Ovary (tissue), 9 donors: Measurements from ENCODE around the gene SPATA12. TPM values are rescaled to one million over a fixed set of nuclear protein-coding genes. Genes with fewer than 3 reads are reported as not detected.

Source experiments
- DNase-seq, 5 donors: peaks; one replicate each; pipeline ENCODE4 v3.0.0-alpha.2; 2019 to 2020
- H3K27ac ChIP-seq, 2 donors: fragments of 200-600 bp; one replicate each; pipeline versions ENCODE4 v1.5.1 to v1.8.0; 2019 to 2022
- H3K27me3 ChIP-seq: fragments of 200-600 bp; one replicate; pipeline ENCODE4 v1.8.0; 2022
- H3K36me3 ChIP-seq: fragments of 200-600 bp; sonication (generic); one replicate; pipeline ENCODE4 v1.5.1; 2019
- H3K4me1 ChIP-seq: one replicate; pipeline ENCODE4 v1.8.1; 2013; ENCODE audit warnings: mild to moderate bottlenecking, moderate library complexity; ENCODE audit not compliant: insufficient read depth
- H3K4me3 ChIP-seq: fragments of 200-600 bp; sonication (generic); one replicate; pipeline ENCODE4 v1.5.1; 2017
- H3K9me3 ChIP-seq, 2 donors: fragments of 200-600 bp in 1 of 2; sonication (generic) in 1 of 2; one replicate each; pipeline versions ENCODE4 v1.5.1 to v1.8.1; 2013 to 2019; ENCODE audit warnings: mild to moderate bottlenecking in 1 of 2, moderate library complexity in 1 of 2
- EP300 ChIP-seq: sonication (generic); formaldehyde crosslinking; IDR thresholded peaks from one replicate; pipeline ENCODE4 v1.6.1; 2017; ENCODE audit warnings: antibody characterized with exemption
- POLR2A ChIP-seq: fragments of 450-650 bp; IDR thresholded peaks from one replicate; pipeline ENCODE4 v1.6.1; 2017; ENCODE audit warnings: antibody characterized with exemption, mild to moderate bottlenecking, moderate library complexity
- WGBS, 3 donors: extraction: QIAGEN DNeasy Blood & Tissue Kit in 1 of 3; methylation state at CpG; one replicate each; pipeline versions ENCODE4 v1.1.5 to v1.1.7; 2013 to 2017; 5-methylcytosine and 5-hydroxymethylcytosine counted together
- intact Hi-C, 4 donors: fragments of 100-400 bp; cut with DNase I; formaldehyde crosslinking; loops; one replicate each; pipeline versions ENCODE4 v1.11.0 to v1.15.1; 2022 to 2023
- polyA plus RNA-seq, 2 donors: library from polyadenylated mRNA; stranded (reverse); fragments of 200-250 nt in 1 of 2; fragments of 350-450 nt in 1 of 2; fragmentation: Illumina TruSeq in 1 of 2; extraction: RNeasy Lipid Tissue Mini Kit (QIAGEN cat#74804) in 1 of 2; gene quantifications; one replicate each; pipeline ENCODE4 v1.2.3, GENCODE V29; 2013 to 2014
- total RNA-seq, 7 donors: library from RNA; depleted of rRNA in 2 of 7; stranded (reverse); fragments of >200 nt in 2 of 7; fragmentation: NEBNext Ultra II Directional in 3 of 7; extraction: Animal tissue kit (Norgen Biotek cat#: 25700) in 3 of 7; gene quantifications; one replicate each; pipeline versions ENCODE4 v1.1.0 to v1.2.4, GENCODE V29; 2016 to 2023
- TF ChIP-seq, protein P1 (sequence below), 3 donors: fragments of 450-650 bp in 2 of 3; fragments of 200-600 bp in 1 of 3; IDR thresholded peaks; one replicate each; pipeline versions ENCODE4 v1.5.1 to v1.8.0; 2016 to 2022; ENCODE audit warnings: antibody characterized with exemption in 3 of 3, mild to moderate bottlenecking in 1 of 3
- donor health status: DM: no; HTN: no; CAD: no; lungs with moderate emphysema.
- donor health status: DM: no; HTN: no; CAD: no.
- donor health status: Bipolar disorder and iron deficiency.
- donor health status: DM: yes; HTN: yes; CAD: no.
- donor health status: DM: no; HTN: no; CAD: no.
- donor health status: DM: yes; HTN: yes; CAD: no.

Gene SPATA12
- total and polyA plus RNA-seq, 9 donors, result 0.02 to 0.12 (median 0.10) TPM; not detected in 5

DNA sequence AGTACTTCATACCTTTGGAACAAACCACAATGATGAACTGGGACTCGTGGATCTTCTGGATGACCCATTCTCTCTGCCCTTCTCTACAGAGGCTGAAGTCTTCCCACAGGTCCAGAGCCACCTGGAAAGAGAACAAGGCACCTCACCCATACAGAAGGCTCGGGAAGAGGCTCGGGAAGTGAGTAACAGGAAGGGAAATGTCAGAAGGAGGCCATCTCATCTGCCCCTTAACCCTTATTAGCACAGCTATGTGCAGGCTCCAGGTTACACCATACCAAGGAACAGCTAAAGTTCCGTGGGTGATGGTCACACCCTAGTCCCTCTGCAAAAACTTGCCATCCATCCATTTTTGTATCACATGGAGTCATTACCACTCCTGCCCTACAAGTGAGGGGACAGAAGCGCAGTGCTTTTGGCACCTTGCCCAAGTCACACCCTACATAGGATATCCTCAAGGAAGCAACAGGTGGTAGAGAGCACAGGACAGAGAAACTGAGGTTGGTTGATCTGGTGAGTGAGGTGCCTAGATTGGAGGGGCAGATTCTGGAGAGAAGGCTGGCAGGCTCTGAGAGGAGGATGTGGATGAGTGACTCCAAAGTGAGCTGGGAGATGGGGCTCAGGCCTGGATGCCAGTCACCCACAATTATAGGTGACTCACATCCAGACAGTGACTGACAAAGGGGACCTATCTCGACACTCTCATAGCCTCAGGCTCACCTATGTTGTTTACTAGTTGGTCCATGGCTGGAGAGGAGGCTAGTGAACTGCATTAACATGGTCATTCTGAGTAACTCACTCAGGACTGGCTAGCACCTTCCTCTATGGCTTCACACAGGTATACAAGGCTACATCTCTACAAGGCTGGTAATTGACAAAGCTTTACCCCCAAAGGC is 38.2 kb downstream of the SPATA12 start:
- Histone ChIP-seq H3K36me3 (no peaks in the 10 kb centered on the region), H3K9me3 (no peaks in the 10 kb centered on the region), H3K4me3 (no peak overlapping the region), H3K27me3 (no peaks in the 10 kb centered on the region), H3K4me1 (peaks cover 3% of the 10 kb centered on the region), H3K27ac (no peak overlapping the region)
- TF ChIP-seq POLR2A, result no peak
- TF ChIP-seq, protein P1, sequence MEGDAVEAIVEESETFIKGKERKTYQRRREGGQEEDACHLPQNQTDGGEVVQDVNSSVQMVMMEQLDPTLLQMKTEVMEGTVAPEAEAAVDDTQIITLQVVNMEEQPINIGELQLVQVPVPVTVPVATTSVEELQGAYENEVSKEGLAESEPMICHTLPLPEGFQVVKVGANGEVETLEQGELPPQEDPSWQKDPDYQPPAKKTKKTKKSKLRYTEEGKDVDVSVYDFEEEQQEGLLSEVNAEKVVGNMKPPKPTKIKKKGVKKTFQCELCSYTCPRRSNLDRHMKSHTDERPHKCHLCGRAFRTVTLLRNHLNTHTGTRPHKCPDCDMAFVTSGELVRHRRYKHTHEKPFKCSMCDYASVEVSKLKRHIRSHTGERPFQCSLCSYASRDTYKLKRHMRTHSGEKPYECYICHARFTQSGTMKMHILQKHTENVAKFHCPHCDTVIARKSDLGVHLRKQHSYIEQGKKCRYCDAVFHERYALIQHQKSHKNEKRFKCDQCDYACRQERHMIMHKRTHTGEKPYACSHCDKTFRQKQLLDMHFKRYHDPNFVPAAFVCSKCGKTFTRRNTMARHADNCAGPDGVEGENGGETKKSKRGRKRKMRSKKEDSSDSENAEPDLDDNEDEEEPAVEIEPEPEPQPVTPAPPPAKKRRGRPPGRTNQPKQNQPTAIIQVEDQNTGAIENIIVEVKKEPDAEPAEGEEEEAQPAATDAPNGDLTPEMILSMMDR (IDR thresholded peaks at IDR 0.05), result no peak
- intact Hi-C loops, result loop anchor here in 2 of 4 donors (5.0 to 10.0 kb wide), 2 partner anchors 126 to 129 kb away; partner anchors contain the start of gene APPL1 (in 2 of the 2)
- peak in 1 of 5 donors; percentile 31 for DNase-seq
- WGBS, 3 donors, result 72 to 86% (median 75%) methylated on average over 6 of the region's 6 CpGs

DNA sequence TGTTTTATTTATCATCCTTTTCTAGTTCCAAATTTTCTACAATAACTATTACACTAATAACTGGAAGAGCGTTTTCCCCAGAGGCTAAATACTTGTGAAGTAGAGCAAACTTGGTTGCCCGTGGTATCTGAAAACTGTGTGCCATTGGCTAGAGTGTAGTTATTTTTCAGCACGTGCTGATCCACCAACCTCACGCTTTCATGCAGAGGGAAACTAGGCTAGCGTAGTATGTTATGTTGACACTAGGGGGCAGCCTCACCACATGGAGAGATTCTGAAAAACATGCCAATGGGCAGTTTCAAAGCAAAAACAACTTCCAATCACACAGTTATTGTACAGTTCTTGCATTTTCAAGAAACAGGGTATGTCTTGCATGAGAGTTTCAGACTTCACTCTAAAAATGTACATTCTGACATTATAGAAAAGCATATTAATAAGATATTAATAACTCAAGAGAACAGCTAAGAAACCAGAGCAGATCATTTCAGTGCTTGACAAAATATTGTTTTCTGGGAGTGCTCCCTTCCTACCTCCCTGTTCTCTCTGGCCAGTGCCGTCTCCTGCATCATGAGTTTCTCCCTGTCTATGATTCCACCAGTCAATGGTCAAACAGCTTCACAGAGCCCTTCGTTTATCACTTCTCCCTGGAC is 39.7 kb downstream of the SPATA12 start:
- Histone ChIP-seq H3K27ac (no peak overlapping the region), H3K4me1 (no peaks in the 10 kb centered on the region), H3K9me3 (no peaks in the 10 kb centered on the region), H3K4me3 (no peak overlapping the region), H3K36me3 (no peaks in the 10 kb centered on the region), H3K27me3 (no peaks in the 10 kb centered on the region)
- no peak for TF ChIP-seq POLR2A
- TF ChIP-seq, protein P1 (IDR thresholded peaks at IDR 0.05), result peak; percentile 64 to 92 (median 89)
- intact Hi-C loops, result loop anchor here in 2 of 4 donors (5.0 to 10.0 kb wide), 2 partner anchors 62 to 65 kb away; partner anchors contain the start of gene IL17RD (in 1 of the 2)
- 8 to 10% (median 8%) methylated on average over 7 of the region's 7 CpGs for WGBS, 3 donors
- DNase-seq, result peak; percentile 62 to 85 (median 69)

DNA sequence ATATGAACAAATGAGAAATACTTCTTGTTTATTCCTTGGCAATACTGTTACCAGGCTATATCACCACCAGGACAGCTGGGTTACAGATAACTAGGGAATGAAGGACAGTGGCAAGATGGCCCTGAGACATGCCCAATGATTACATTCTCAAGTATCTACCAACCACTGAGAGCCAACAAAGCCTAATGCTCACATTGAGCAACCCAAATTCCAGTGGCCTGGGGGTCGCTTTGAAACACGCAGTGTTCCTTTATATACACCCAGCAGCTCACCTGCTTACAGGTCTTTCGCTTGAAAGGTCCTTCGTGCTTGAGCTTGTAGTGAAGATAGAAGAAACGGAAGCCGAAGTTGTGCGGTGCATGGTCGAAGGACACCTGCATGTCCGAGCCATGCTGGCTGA is 45.1 kb downstream of the SPATA12 start:
- no peak for DNase-seq
- Histone ChIP-seq H3K27me3 (no peaks in the 10 kb centered on the region), H3K36me3 (no peaks in the 10 kb centered on the region), H3K4me3 (no peak overlapping the region), H3K9me3 (no peaks in the 10 kb centered on the region), H3K4me1 (no peaks in the 10 kb centered on the region), H3K27ac (no peak overlapping the region)
- 95 to 97% (median 96%) methylated on average over 9 of the region's 9 CpGs for WGBS, 3 donors
- intact Hi-C loops, result loop anchor here in 1 of 4 donors (10.0 kb wide), 1 partner anchor 59 kb away; the partner anchor contains the start of gene IL17RD
- TF ChIP-seq, protein P1 (IDR thresholded peaks at IDR 0.05), result no peak
- TF ChIP-seq EP300 (no peak), POLR2A (no peak)

DNA sequence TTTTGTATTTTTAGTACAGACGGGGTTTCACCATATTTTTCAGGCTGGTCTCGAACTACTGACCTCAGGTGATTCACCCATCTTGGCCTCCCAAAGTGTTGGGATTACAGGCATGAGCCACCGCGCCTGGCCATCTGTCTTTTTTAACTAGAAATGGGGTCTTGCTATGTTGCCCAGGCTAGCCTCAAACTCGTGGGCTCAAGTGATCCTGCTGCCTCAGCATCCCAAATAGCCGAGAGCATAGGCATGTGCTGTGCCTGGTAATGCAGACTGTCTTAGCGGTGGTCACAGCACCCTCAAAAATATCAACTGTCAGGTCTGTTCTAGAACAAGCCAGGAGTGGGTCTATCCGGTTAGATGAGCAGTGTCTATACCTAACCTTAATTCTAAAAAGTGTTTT is 48.2 kb downstream of the SPATA12 start:
- TF ChIP-seq POLR2A, result no peak
- TF ChIP-seq EP300, result no peak
- TF ChIP-seq, protein P1 (IDR thresholded peaks at IDR 0.05), result no peak
- DNase-seq, result no peak
- WGBS, 3 donors, result 91 to 98% (median 96%) methylated on average over 8 of the region's 8 CpGs
- no peaks in the 10 kb centered on the region for H3K27me3 ChIP-seq
- no peaks in the 10 kb centered on the region for H3K36me3 ChIP-seq
- intact Hi-C loops, result loop anchor here in 1 of 4 donors (10.0 kb wide), 1 partner anchor 56 kb away; the partner anchor contains the start of gene IL17RD
- H3K4me3 ChIP-seq, result no peak overlapping the region
- no peaks in the 10 kb centered on the region for H3K4me1 ChIP-seq
- no peak overlapping the region for H3K27ac ChIP-seq
- no peaks in the 10 kb centered on the region for H3K9me3 ChIP-seq
